ENCODE measurements around the gene PHB1. TPM values are rescaled to one million over a fixed set of nuclear protein-coding genes. Genes with fewer than 3 reads are reported as not detected.

PHB1 gene
- total and polyA plus RNA-seq, 3 donors from 2014 or later, result 69.1 to 103 (median 95.1) TPM

- Histone ChIP-seq H3K27ac (peak overlapping the region; percentile 76 to 95), H3K27me3 (no peaks in the 10 kb centered on the region), H3K9me3 (no peaks in the 10 kb centered on the region), H3K4me1 (peaks cover 34% of the 10 kb centered on the region), H3K36me3 (ENCODE audit: low read depth, missing control alignments) (no peaks in the 10 kb centered on the region), H3K4me3 (peak overlapping the region; percentile 90 to 99)
- TF ChIP-seq CTCF (IDR thresholded peaks at IDR 0.05) (no peak), POLR2A (IDR thresholded peaks at IDR 0.05) (no peak)
- DNase-seq, result peak; percentile 64
- intact Hi-C loops (cut with DNase I; ENCODE audit: low total_unique reads), result no loop called here
- 0 to 1% methylated on average over 19 to 26 of the region's 52 CpGs for WGBS, 2 donors
Measured at GRCh38 chr17:49361129-49361901, 53.4 kb downstream of the PHB1 start.

- no peak for DNase-seq
- WGBS, 2 donors, result 2% methylated on average over 8 of the region's 8 CpGs
- intact Hi-C loops (cut with DNase I; ENCODE audit: low total_unique reads), result no loop called here
- TF ChIP-seq POLR2A (IDR thresholded peaks at IDR 0.05), result no peak
- no peak for TF ChIP-seq CTCF (IDR thresholded peaks at IDR 0.05)
- Histone ChIP-seq H3K36me3 (ENCODE audit: low read depth, missing control alignments) (no peaks in the 10 kb centered on the region), H3K27me3 (no peaks in the 10 kb centered on the region), H3K27ac (peak overlapping the region in 1 of 2 donors; percentile 95), H3K4me3 (peak overlapping the region; percentile 90 to 99), H3K9me3 (no peaks in the 10 kb centered on the region), H3K4me1 (peaks cover 34% of the 10 kb centered on the region)
Measured at GRCh38 chr17:49360796-49361128, 53.9 kb downstream of the PHB1 start.

GRCh38 chr17:49359990-49360795 lies 54.5 kb downstream of the PHB1 start:
- intact Hi-C loops (cut with DNase I; ENCODE audit: low total_unique reads), result no loop called here
- H3K4me1 ChIP-seq, result peaks cover 34% of the 10 kb centered on the region
- H3K27ac ChIP-seq, result peak overlapping the region in 1 of 2 donors; percentile 95

GRCh38 chr17:49358641-49359247 lies 55.9 kb downstream of the PHB1 start:
- Histone ChIP-seq H3K4me3 (no peak overlapping the region), H3K27ac (peak overlapping the region in 1 of 2 donors; percentile 52), H3K4me1 (peaks cover 36% of the 10 kb centered on the region), H3K9me3 (no peaks in the 10 kb centered on the region), H3K36me3 (ENCODE audit: low read depth, missing control alignments) (no peaks in the 10 kb centered on the region), H3K27me3 (no peaks in the 10 kb centered on the region)
- TF ChIP-seq POLR2A (IDR thresholded peaks at IDR 0.05) (no peak), CTCF (IDR thresholded peaks at IDR 0.05) (no peak)
- intact Hi-C loops (cut with DNase I; ENCODE audit: low total_unique reads), result no loop called here
- DNase-seq, result no peak
- 26 to 27% methylated on average over 4 of the region's 4 CpGs for WGBS, 2 donors

More at GRCh38 chr17:49359990-49360795, 54.5 kb downstream of the PHB1 start:
- Histone ChIP-seq H3K9me3 (no peaks in the 10 kb centered on the region), H3K36me3 (ENCODE audit: low read depth, missing control alignments) (no peaks in the 10 kb centered on the region), H3K27me3 (no peaks in the 10 kb centered on the region), H3K4me3 (peak overlapping the region; percentile 90 to 99)
- WGBS, 2 donors, result 9 to 11% methylated on average over 8 of the region's 8 CpGs
- TF ChIP-seq POLR2A (IDR thresholded peaks at IDR 0.05) (no peak), CTCF (IDR thresholded peaks at IDR 0.05) (no peak)
- DNase-seq, result no peak
